Cerebellar cortex (tissue), 1 donor: ENCODE results near the gene FDXACB1.
A peak's percentile ranks its signal among the peaks of the same experiment; 100 is the strongest.

Source experiments
- DNase-seq: peaks from one replicate; pipeline ENCODE4 v3.0.0-alpha.2; 2015; ENCODE audit warnings: low spot score

FDXACB1 gene

GRCh38 chr11:111846063-111846462, 32.9 kb downstream of the FDXACB1 start:
- DNase-seq: peak; percentile 36

GRCh38 chr11:111845276-111846028, 33.5 kb downstream of the FDXACB1 start:
- peak; percentile 40 for DNase-seq

GRCh38 chr11:111843661-111844060, 35.3 kb downstream of the FDXACB1 start:
- no peak for DNase-seq

- peak; percentile 97 for DNase-seq
Observed at GRCh38 chr11:111841370-111842053, 37.5 kb downstream of the FDXACB1 start.

- peak; percentile 75 for DNase-seq
Observed at GRCh38 chr11:111840143-111840542, 38.8 kb downstream of the FDXACB1 start.

GRCh38 chr11:111838054-111838453, 40.9 kb downstream of the FDXACB1 start:
- no peak for DNase-seq

GRCh38 chr11:111837366-111837891, 41.5 kb downstream of the FDXACB1 start:
- no peak for DNase-seq

GRCh38 chr11:111836721-111837120, 42.2 kb downstream of the FDXACB1 start:
- no peak for DNase-seq

GRCh38 chr11:111836162-111836561, 42.8 kb downstream of the FDXACB1 start:
- no peak for DNase-seq

GRCh38 chr11:111835665-111836064, 43.3 kb downstream of the FDXACB1 start:
- no peak for DNase-seq

GRCh38 chr11:111834432-111835163, 44.4 kb downstream of the FDXACB1 start:
- DNase-seq: no peak

GRCh38 chr11:111833524-111833923, 45.4 kb downstream of the FDXACB1 start:
- DNase-seq: peak; percentile 45

- no peak for DNase-seq
Observed at GRCh38 chr11:111829185-111829968, 49.6 kb downstream of the FDXACB1 start.

- no peak for DNase-seq
Observed at GRCh38 chr11:111826322-111826950, 52.5 kb downstream of the FDXACB1 start.
